K562 (cell line): ENCODE measurements around the gene HSF2BP. TPM values are rescaled to one million over a fixed set of nuclear protein-coding genes. Genes with fewer than 3 reads are reported as not detected.

Experiments
- ATAC-seq: fragments of 200-7000 bp; cut with Tn5 transposase; 3 replicates; pipeline ENCODE4 v1.9.1; 2020; ENCODE audit warnings: moderate library complexity
- BruUV-seq: library from RNA; stranded (reverse); fragments of 400-500 nt; replicated peaks from 2 replicates; lab custom pipeline; 2021; lab: Mats Ljungman, UMichigan
- CTCF ChIA-PET: fragments of 300-600 bp; formaldehyde crosslinking; extraction: SDS; loops from one replicate; lab custom pipeline; 2021; ENCODE audit warnings: low intra/inter-chr PET ratio; lab: Yijun Ruan, JAX
- POLR2A ChIA-PET: fragments of 300-600, 350-650 bp; sonication (Branson Sonifier 250); formaldehyde crosslinking; extraction: SDS; loops from one replicate; lab custom pipeline; 2021; ENCODE audit warnings: antibody characterized with exemption, inconsistent platforms; lab: Yijun Ruan, JAX
- DNase-seq, 4 experiments: peaks; one replicate each; pipeline versions ENCODE4 v3.0.0 to v3.0.0-alpha.2; 2011 to 2018; ENCODE audit warnings: low spot score in 3 of 4, mixed read lengths in 3 of 4; ENCODE audit errors: extremely low read depth in 1 of 4
- FAIRE-seq: peaks from 2 replicates; lab custom pipeline; 2011; peaks lifted over from hg19 to GRCh38; lab: Jason Lieb, UNC
- H2AFZ ChIP-seq: 2 replicates; pipeline ENCODE4 v1.6.0; 2011; ENCODE audit warnings: low read depth, low read length, control low read depth, inconsistent platforms
- H3K27ac ChIP-seq: fragments of 200-600 bp; 3 replicates; pipeline ENCODE4 v1.8.0; 2011; ENCODE audit warnings: low read depth, mild to moderate bottlenecking, control low read depth, inconsistent platforms, low read length, moderate library complexity, mixed read lengths; ENCODE audit errors: extremely low read depth
- H3K27me3 ChIP-seq, 2 experiments: fragments of 300-600 bp in 1 of 2; 2 replicates in 1 of 2; 3 replicates in 1 of 2; pipeline versions ENCODE4 v1.6.0 to v1.8.0; 2011; ENCODE audit warnings: inconsistent platforms in 2 of 2, low read length in 2 of 2, mild to moderate bottlenecking in 1 of 2, mixed read lengths in 1 of 2, moderate library complexity in 1 of 2; ENCODE audit not compliant: control insufficient read depth in 2 of 2, insufficient read depth in 2 of 2
- H3K36me3 ChIP-seq: fragments of 300-600 bp; 3 replicates; pipeline ENCODE4 v1.8.0; 2011; ENCODE audit warnings: mild to moderate bottlenecking, low read length, inconsistent platforms; ENCODE audit not compliant: control insufficient read depth, insufficient read depth
- H3K4me1 ChIP-seq, 2 experiments: fragments of 200-600 bp in 1 of 2; replicated peaks in 1 of 2; 2 replicates in 1 of 2; 3 replicates in 1 of 2; pipeline versions ENCODE4 v1.5.1 to v1.8.0; 2011; ENCODE audit warnings: inconsistent platforms in 2 of 2, low read length in 2 of 2, mild to moderate bottlenecking in 1 of 2, mixed read lengths in 1 of 2, moderate library complexity in 1 of 2; ENCODE audit not compliant: control insufficient read depth in 2 of 2, insufficient read depth in 2 of 2
- H3K4me2 ChIP-seq: 2 replicates; pipeline ENCODE4 v1.6.1; 2011; ENCODE audit warnings: low read length, control low read depth, inconsistent platforms, mixed read lengths; ENCODE audit not compliant: insufficient read depth
- H3K4me3 ChIP-seq: fragments of 200-600 bp; sonication (generic), shearing (Covaris generic); 2 replicates; pipeline ENCODE4 v1.5.1; 2016; ENCODE audit warnings: control low read depth, inconsistent platforms
- H3K79me2 ChIP-seq: fragments of 200-600 bp; 3 replicates; pipeline ENCODE4 v1.8.0; 2011; ENCODE audit warnings: low read length, inconsistent platforms; ENCODE audit not compliant: control insufficient read depth, insufficient read depth
- H3K9ac ChIP-seq, 2 experiments: 2 replicates each; pipeline versions ENCODE4 v1.6.0 to v1.6.1; 2011; ENCODE audit warnings: low read depth in 2 of 2, low read length in 2 of 2, control low read depth in 1 of 2, inconsistent platforms in 1 of 2, mild to moderate bottlenecking in 1 of 2, mixed read lengths in 1 of 2; ENCODE audit not compliant: insufficient read depth in 1 of 2
- H3K9me1 ChIP-seq: one replicate; pipeline ENCODE4 v1.6.0; 2011; ENCODE audit warnings: inconsistent platforms, mild to moderate bottlenecking, low read length, moderate library complexity; ENCODE audit not compliant: control insufficient read depth, insufficient read depth
- H3K9me3 ChIP-seq: replicated peaks from 2 replicates; pipeline ENCODE4 v1.5.1; 2011; ENCODE audit warnings: low read depth, low read length, inconsistent platforms; ENCODE audit not compliant: control insufficient read depth, insufficient read depth
- H4K20me1 ChIP-seq: replicated peaks from 2 replicates; pipeline ENCODE4 v1.6.1; 2011; ENCODE audit warnings: low read length, inconsistent platforms, mixed read lengths; ENCODE audit not compliant: control insufficient read depth, insufficient read depth
- CXXC5 ChIP-seq: fragments of 250-450 bp; sonication (Bioruptor Pico); IDR thresholded peaks from 2 replicates; pipeline ENCODE4 v1.8.0; 2022; ENCODE audit warnings: inconsistent platforms, mild to moderate bottlenecking, moderate library complexity
- REST ChIP-seq, 2 experiments: fragments of 450-650 bp; formaldehyde crosslinking in 1 of 2; IDR thresholded peaks; 2 replicates each; pipeline versions ENCODE4 v1.4.0 to v1.6.1; 2014 to 2020; ENCODE audit warnings: mild to moderate bottlenecking in 2 of 2, borderline replicate concordance in 1 of 2, low read depth in 1 of 2
- TEAD4 ChIP-seq, 2 experiments: sonication (generic) in 1 of 2; formaldehyde crosslinking in 1 of 2; IDR thresholded peaks; 2 replicates each; pipeline versions ENCODE4 v1.6.1 to v1.8.0; 2012 to 2022; ENCODE audit warnings: borderline replicate concordance in 1 of 2, inconsistent platforms in 1 of 2, low read length in 1 of 2, mild to moderate bottlenecking in 1 of 2, missing genetic modification reagents in 1 of 2
- WGBS: fragments of 100-300 bp; shearing (Covaris generic); methylation state at CpG from one replicate; pipeline ENCODE4 v1.1.6; 2016; ENCODE audit warnings: low coverage, mixed read lengths; ENCODE audit not compliant: insufficient coverage; ENCODE audit errors: missing lambda C conversion rate; 5-methylcytosine and 5-hydroxymethylcytosine counted together
- in situ Hi-C: fragments of 300-500 bp; cut with MboI; formaldehyde crosslinking; loops from 4 replicates; pipeline ENCODE4 v1.15.0; 2018; ENCODE audit warnings: inconsistent platforms, mixed read lengths
- intact Hi-C: fragments of 100-400 bp; cut with micrococcal nuclease; formaldehyde crosslinking; loops from 2 replicates; pipeline ENCODE4 v1.14.2; 2022
- polyA plus RNA-seq, 8 experiments: library from polyadenylated mRNA; depleted of rRNA in 4 of 8; stranded (reverse) in 5 of 8; unstranded in 3 of 8; fragments of >200 nt; fragmentation: Nextera tagmentation in 2 of 8; fragmentation: Illumina TruSeq in 1 of 8; extraction: Ambion mirVana in 2 of 8; extraction: Trizol in 1 of 8; gene quantifications; 2 replicates each; pipeline versions ENCODE4 v1.2.1 to v1.2.3, GENCODE V29; 2011 to 2014; ENCODE audit warnings: inconsistent platforms in 1 of 8, missing spikeins in 1 of 8
- total RNA-seq, 7 experiments: library from RNA; depleted of rRNA in 6 of 7; stranded (reverse); fragments of >200 nt in 6 of 7; fragmentation: Illumina TruSeq in 2 of 7; extraction: Trizol in 2 of 7; gene quantifications; 2 replicates each; pipeline versions ENCODE4 v1.2.1 to v1.2.3, GENCODE V29; 2011 to 2021; ENCODE audit warnings: low replicate concordance in 1 of 7

HSF2BP gene
- total and polyA plus RNA-seq, 9 of the 15 experiments (the other 6 are each of a cell fraction or from before 2014, with no cell fraction given) = 0.04 to 0.57 (median 0.20) TPM; not detected in 2

GRCh38 chr21:43585514-43585913 lies 73.8 kb downstream of the HSF2BP start:
- TF ChIP-seq CXXC5 (CRISPR knock-in tag) (no peak), REST (IDR thresholded peaks at IDR 0.05; ENCODE audit: borderline replicate concordance) (no peak), REST (CRISPR knock-in tag; IDR thresholded peaks at IDR 0.05; ENCODE audit: low read depth) (no peak), TEAD4 (IDR thresholded peaks at IDR 0.05; ENCODE audit: low read length) (no peak), TEAD4 (CRISPR knock-in tag; IDR thresholded peaks at IDR 0.05; ENCODE audit: borderline replicate concordance) (no peak)
- TF ChIP-seq, all 486 proteins: peak for 0
- Histone ChIP-seq H3K4me1 (no peaks in the 10 kb centered on the region), H3K9me1 (no peaks in the 10 kb centered on the region), H2AFZ (no peak overlapping the region), H3K27ac (no peak overlapping the region), H3K9me3 (no peaks in the 10 kb centered on the region), H3K4me3 (no peak overlapping the region), H3K79me2 (no peaks in the 10 kb centered on the region), H4K20me1 (no peaks in the 10 kb centered on the region), H3K9ac (no peak overlapping the region), H3K36me3 (no peaks in the 10 kb centered on the region), H3K27me3 (peaks cover 21 to 35% of the 10 kb centered on the region in 2 experiments), H3K4me2 (no peak overlapping the region)
- WGBS = 0% methylated on average over 4 of the region's 4 CpGs
- no peak for DNase-seq
- no peak for ATAC-seq
- ChIA-PET CTCF (no interaction called here), POLR2A (interaction anchor here (0.6 kb wide), 1 partner anchor 10 kb away, joined by 3 read pairs; no protein-coding TSS in a partner anchor)
- in situ Hi-C loops = no loop called here
- no peak for FAIRE-seq
- BruUV-seq = no TSS peak
- intact Hi-C loops = no loop called here
